Chondrocyte (in vitro differentiated cells): Measurements from ENCODE around the gene MPZL1. TPM values are rescaled to one million over a fixed set of nuclear protein-coding genes. Genes with fewer than 3 reads are reported as not detected.

Experiments
- DNase-seq: peaks from one replicate; pipeline ENCODE4 v3.0.0; 2021; ENCODE audit warnings: mixed read lengths, low spot score
- H3K27ac Mint-ChIP-seq: one replicate; pipeline ENCODE4 v1.8.0; 2021; ENCODE audit warnings: mild to moderate bottlenecking, moderate library complexity, mixed read lengths; ENCODE audit not compliant: unreplicated experiment
- H3K27me3 Mint-ChIP-seq: 2 replicates; pipeline ENCODE4 v1.8.0; 2021; ENCODE audit warnings: low read depth, mixed read lengths
- H3K36me3 Mint-ChIP-seq: 2 replicates; pipeline ENCODE4 v1.8.0; 2021; ENCODE audit warnings: low read depth, mixed read lengths
- H3K4me1 Mint-ChIP-seq: 2 replicates; pipeline ENCODE4 v1.8.0; 2021; ENCODE audit warnings: low read depth, mild to moderate bottlenecking, mixed read lengths
- H3K4me3 Mint-ChIP-seq: one replicate; pipeline ENCODE4 v1.8.0; 2021; ENCODE audit warnings: mild to moderate bottlenecking, moderate library complexity, mixed read lengths; ENCODE audit not compliant: unreplicated experiment
- H3K9me3 Mint-ChIP-seq: 2 replicates; pipeline ENCODE4 v1.8.0; 2021; ENCODE audit warnings: low read depth, mixed read lengths
- total RNA-seq: library from RNA; stranded (reverse); gene quantifications from 3 replicates; pipeline ENCODE4 v1.2.1, GENCODE V29; 2021
- TF ChIP-seq, protein P1 (sequence below): fragments of 200-600 bp; sonication (generic); IDR thresholded peaks from 2 replicates; pipeline ENCODE4 v1.5.0; 2021; ENCODE audit warnings: antibody characterized with exemption, mild to moderate bottlenecking, moderate library complexity

MPZL1 gene
- total RNA-seq, 1 donor from 2014 or later = 198 TPM

DNA sequence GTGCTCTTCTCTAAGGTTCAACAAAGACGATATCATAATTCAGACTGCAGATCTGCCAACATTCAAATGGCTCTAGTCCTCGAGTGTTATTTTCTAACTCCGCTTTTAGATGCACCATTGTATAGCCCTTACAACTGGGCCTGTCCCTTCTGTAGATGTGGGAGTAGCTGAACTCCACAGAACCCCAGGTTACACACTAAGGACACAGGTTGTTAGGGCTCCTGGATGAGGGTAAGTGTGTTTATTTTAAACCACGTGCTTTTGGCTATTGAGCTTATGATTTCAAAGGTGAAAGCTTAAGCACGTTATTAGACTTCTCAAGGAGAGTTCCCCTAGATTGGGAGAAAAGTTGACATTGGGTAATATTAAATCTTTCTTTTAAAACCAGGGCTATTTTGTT, 64.7 kb downstream of the MPZL1 start:
- TF ChIP-seq, protein P1, sequence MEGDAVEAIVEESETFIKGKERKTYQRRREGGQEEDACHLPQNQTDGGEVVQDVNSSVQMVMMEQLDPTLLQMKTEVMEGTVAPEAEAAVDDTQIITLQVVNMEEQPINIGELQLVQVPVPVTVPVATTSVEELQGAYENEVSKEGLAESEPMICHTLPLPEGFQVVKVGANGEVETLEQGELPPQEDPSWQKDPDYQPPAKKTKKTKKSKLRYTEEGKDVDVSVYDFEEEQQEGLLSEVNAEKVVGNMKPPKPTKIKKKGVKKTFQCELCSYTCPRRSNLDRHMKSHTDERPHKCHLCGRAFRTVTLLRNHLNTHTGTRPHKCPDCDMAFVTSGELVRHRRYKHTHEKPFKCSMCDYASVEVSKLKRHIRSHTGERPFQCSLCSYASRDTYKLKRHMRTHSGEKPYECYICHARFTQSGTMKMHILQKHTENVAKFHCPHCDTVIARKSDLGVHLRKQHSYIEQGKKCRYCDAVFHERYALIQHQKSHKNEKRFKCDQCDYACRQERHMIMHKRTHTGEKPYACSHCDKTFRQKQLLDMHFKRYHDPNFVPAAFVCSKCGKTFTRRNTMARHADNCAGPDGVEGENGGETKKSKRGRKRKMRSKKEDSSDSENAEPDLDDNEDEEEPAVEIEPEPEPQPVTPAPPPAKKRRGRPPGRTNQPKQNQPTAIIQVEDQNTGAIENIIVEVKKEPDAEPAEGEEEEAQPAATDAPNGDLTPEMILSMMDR = no peak
- Mint-ChIP-seq H3K36me3 (peaks cover 29% of the 10 kb centered on the region), H3K27ac (no peak overlapping the region), H3K4me1 (peaks cover 23% of the 10 kb centered on the region), H3K4me3 (no peak overlapping the region), H3K9me3 (no peaks in the 10 kb centered on the region), H3K27me3 (no peaks in the 10 kb centered on the region)
- DNase-seq = no peak

DNA sequence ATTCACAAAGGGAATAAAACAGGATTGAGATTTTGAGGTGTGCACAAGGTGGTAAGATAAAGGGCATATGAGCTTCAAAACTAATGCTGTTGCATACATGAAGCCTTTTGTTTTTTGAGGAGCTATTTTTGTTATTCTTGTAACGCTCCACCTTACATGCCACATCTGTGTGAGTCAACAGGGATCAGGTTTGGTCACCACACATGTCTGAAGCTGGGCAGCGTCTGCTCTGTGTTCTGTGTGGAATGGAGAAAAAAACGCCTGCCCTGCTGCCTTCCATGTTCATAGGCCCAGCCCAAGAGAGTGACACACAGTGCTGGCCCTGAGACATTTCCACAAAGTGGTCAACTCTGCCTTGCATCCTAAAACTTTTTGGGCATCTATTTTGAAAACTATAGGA, 67.7 kb downstream of the MPZL1 start:
- peaks cover 34% of the 10 kb centered on the region for H3K36me3 Mint-ChIP-seq
- no peak for DNase-seq

DNA sequence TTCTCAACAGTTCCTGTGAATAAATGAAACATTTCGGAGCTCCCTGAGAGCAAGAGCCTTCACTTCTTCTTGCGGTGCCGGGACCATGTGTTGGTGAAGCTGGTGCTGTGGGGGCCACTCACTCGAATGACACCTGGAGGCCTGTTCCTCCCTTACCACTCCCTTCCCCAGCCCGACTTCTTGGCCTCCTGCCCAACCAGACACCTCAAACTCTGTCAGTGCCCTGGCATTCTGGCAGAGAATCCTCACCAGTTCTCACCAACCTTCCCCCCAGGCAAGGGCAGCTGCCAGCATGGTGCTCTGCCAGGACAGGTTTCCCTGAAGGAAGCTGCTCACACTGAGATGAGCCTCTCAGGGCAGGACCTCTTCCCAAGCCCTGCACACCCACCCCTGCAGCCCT, 68.3 kb downstream of the MPZL1 start:
- Mint-ChIP-seq H3K4me3 (no peak overlapping the region), H3K9me3 (no peaks in the 10 kb centered on the region), H3K27ac (no peak overlapping the region), H3K27me3 (no peaks in the 10 kb centered on the region), H3K4me1 (peaks cover 42% of the 10 kb centered on the region), H3K36me3 (peaks cover 32% of the 10 kb centered on the region)
- TF ChIP-seq, protein P1 = no peak
- no peak for DNase-seq

More for the DNA sequence above, 67.7 kb downstream of the MPZL1 start:
- no peaks in the 10 kb centered on the region for H3K9me3 Mint-ChIP-seq
- H3K4me3 Mint-ChIP-seq = no peak overlapping the region
- TF ChIP-seq, protein P1 = no peak
- peak overlapping the region; percentile 57 for H3K27ac Mint-ChIP-seq
- H3K27me3 Mint-ChIP-seq = no peaks in the 10 kb centered on the region
- H3K4me1 Mint-ChIP-seq = peaks cover 42% of the 10 kb centered on the region

DNA sequence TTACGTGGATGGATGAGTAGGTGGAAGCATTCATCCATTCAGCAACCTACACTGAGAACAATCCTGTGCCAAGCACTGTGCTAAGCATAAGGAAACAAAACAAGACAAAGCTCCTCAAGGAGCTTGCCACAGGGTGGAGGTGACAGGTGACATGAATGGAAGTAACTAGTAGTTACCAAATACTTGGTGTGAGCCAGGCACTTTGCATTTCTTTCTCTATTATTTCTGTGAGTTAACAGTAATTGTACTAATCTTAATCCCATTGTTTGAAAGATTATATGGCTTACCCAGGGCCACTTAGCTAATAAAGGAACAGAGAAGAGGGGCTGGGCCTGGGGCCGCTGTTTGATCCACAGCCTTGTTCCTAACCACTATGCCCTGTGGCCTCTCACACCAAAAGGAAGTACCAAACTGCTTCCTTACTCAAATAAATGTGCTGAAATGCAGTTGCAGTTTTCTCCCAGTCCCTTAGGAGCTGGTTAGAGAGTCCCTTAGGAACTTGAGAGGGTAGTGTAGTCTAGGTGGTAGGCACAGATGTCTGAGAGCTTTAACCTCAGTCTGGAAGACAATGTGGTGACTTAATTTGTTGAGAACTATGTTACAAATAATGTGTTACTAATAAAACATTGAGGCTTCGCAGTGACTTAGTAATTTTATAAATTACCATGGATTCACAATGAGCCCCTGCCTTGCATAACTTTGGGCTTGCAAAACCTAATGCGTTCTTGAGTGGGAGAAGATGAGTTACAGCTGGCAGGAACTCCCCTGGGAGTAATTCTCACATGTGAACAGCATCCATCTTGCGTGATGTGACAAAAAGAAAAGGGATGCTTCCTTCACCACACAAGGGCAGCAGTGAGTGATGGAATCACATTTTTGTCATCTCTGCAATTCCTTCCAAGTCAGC, 69.8 kb downstream of the MPZL1 start:
- no peak for DNase-seq
- TF ChIP-seq, protein P1 = peak; percentile 58
- Mint-ChIP-seq H3K36me3 (peaks cover 29% of the 10 kb centered on the region), H3K4me1 (peaks cover 54% of the 10 kb centered on the region), H3K4me3 (no peak overlapping the region), H3K27me3 (no peaks in the 10 kb centered on the region), H3K9me3 (no peaks in the 10 kb centered on the region), H3K27ac (peak overlapping the region; percentile 86)

DNA sequence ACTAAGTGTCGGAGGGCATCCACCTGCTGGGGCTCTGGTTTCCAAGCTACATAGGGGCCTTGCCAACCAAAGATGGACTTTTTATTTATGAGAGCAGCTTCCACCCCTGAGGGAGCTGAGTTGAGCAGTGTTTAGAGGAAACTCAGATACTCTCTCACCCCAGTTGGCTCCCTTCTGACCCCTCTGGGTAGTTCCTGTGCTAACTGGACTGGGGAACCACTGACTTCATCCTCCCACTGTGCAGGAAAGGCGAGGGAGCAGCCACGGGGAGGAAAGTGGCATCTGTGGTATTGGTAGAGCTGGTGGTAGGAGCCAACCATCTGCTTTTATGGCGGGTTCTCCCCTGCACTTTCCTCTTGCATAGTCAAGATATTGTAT, 70.4 kb downstream of the MPZL1 start:
- DNase-seq = no peak
- peak overlapping the region; percentile 86 for H3K27ac Mint-ChIP-seq
- TF ChIP-seq, protein P1 = no peak
- H3K36me3 Mint-ChIP-seq = peaks cover 29% of the 10 kb centered on the region
- H3K27me3 Mint-ChIP-seq = no peaks in the 10 kb centered on the region
- H3K4me1 Mint-ChIP-seq = peaks cover 61% of the 10 kb centered on the region
- H3K4me3 Mint-ChIP-seq = no peak overlapping the region
- H3K9me3 Mint-ChIP-seq = no peaks in the 10 kb centered on the region
